Measurements from ENCODE around the gene NIPBL. TPM values are rescaled to one million over a fixed set of nuclear protein-coding genes. Genes with fewer than 3 reads are reported as not detected.

Gene NIPBL
- total RNA-seq, result 10.7 and 11.1 TPM in 2 replicates

DNA sequence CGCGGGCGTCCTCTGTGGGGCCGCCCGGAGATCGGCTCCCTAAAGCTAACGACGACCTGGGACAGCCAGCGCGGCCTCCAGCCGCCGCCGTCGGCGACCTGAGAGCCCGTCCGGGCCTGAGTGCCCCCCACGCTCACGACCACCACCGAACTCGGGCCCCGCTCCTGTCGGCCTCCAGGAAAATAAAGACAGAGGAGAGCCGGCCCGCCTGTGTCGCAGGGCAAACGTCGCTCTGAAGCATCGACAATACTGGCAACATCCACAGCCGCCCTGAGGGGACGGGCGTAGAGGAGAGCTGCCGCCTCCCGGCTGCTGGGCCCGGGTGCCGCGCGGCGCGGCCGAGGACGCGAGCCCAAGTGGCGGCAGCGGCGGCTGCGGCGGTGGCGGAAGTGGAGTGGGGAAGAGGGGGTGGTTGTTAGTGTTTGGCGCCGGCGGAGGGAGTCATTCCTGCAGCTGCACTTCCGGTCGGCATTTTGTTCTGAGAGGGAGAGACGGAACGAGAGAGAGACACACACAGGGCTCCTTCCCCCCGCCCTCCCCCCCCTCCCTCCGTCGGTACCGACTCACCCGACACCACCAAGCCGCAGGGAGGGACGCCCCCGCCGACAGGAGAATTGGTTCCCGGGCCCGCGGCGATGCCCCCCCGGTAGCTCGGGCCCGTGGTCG, at the start of gene NIPBL:
Gene NIPBL, plus strand, starts transcription at position 471 of the 666 bp plus-strand sequence. CDS start 76,928 bp downstream, outside the sequence.

